SH-SY5Y (cell line): ENCODE data around the gene FAM131C.

Experiments used
- GATA2 ChIP-seq: IDR thresholded peaks from 2 replicates; pipeline ENCODE4 v1.6.1; 2011; ENCODE audit warnings: mild to moderate bottlenecking, low read depth, low read length
- GATA3 ChIP-seq: IDR thresholded peaks from 2 replicates; pipeline ENCODE4 v1.6.1; 2011; ENCODE audit warnings: low read depth, mild to moderate bottlenecking, low read length, moderate library complexity

- TF ChIP-seq GATA3: no peak
- no peak for TF ChIP-seq GATA2
These were observed 53.7 kb downstream of the FAM131C start for GRCh38 chr1:16019644-16020277.
